H1 (cell line): ENCODE data around the gene GDF15. TPM values are rescaled to one million over a fixed set of nuclear protein-coding genes. Genes with fewer than 3 reads are reported as not detected.

ENCODE experiments used
- CBX8 ChIP-seq: fragments of 300-800, 300-1000 bp; sonication (generic); IDR thresholded peaks from 2 replicates; pipeline ENCODE4 v1.7.1; 2016; ENCODE audit warnings: low read depth, low read length, borderline replicate concordance
- CHD2 ChIP-seq: IDR thresholded peaks from 2 replicates; pipeline ENCODE4 v1.6.1; 2012; ENCODE audit warnings: low read length, improper control_type of control experiment
- GTF2F1 ChIP-seq: IDR thresholded peaks from 2 replicates; pipeline ENCODE4 v1.6.1; 2012; ENCODE audit warnings: low read depth, low read length, improper control_type of control experiment, borderline replicate concordance
- HDAC2 ChIP-seq, 2 experiments: fragments of 300-600 bp in 1 of 2; sonication (generic) in 1 of 2; IDR thresholded peaks; 2 replicates each; pipeline ENCODE4 v1.6.1; 2011 to 2012; ENCODE audit warnings: low read depth in 2 of 2, low read length in 2 of 2, mild to moderate bottlenecking in 2 of 2, moderate library complexity in 2 of 2, borderline replicate concordance in 1 of 2, inconsistent platforms in 1 of 2
- RXRA ChIP-seq: IDR thresholded peaks from 2 replicates; pipeline ENCODE4 v1.6.1; 2011; ENCODE audit warnings: low read depth, mild to moderate bottlenecking, low read length, moderate library complexity; ENCODE audit not compliant: insufficient read depth
- SIX5 ChIP-seq: IDR thresholded peaks from 2 replicates; pipeline ENCODE4 v1.6.1; 2011; ENCODE audit warnings: mild to moderate bottlenecking, low read depth, low read length
- TBP ChIP-seq: IDR thresholded peaks from 2 replicates; pipeline ENCODE4 v1.6.1; 2011; ENCODE audit warnings: low read depth, low read length, improper control_type of control experiment
- polyA plus RNA-seq, 7 experiments: library from polyadenylated mRNA; depleted of rRNA in 3 of 7; stranded (reverse) in 5 of 7; unstranded in 2 of 7; fragments of >200 nt in 5 of 7; fragments of 200-250 nt in 2 of 7; gene quantifications; 1 replicate in 5 of 7; 2 replicates in 1 of 7; 4 replicates in 1 of 7; pipeline versions ENCODE4 v1.2.1 to v1.2.3, GENCODE V29; 2011 to 2013; ENCODE audit warnings: missing spikeins in 2 of 7, mixed read lengths in 2 of 7
- total RNA-seq: library from RNA; stranded (reverse); fragmentation: NEBNext Ultra II Directional; extraction: Animal tissue kit (Norgen Biotek cat#: 25700); gene quantifications from 2 replicates; pipeline ENCODE4 v1.2.1, GENCODE V29; 2021

The GDF15 gene
- total and polyA plus RNA-seq, 2 of the 8 experiments (the other 6 are each of a cell fraction or from before 2014, with no cell fraction given), result 4.1 to 8.5 TPM

- TF ChIP-seq RXRA (no peak), CHD2 (no peak), SIX5 (no peak), CBX8 (no peak), HDAC2 (IDR thresholded peaks at IDR 0.05; ENCODE audit: borderline replicate concordance in 1 of 2, low read depth in 2 of 2, low read length in 2 of 2) (no peak), TBP (no peak), GTF2F1 (no peak)
Measured at GRCh38 chr19:18414504-18415177, 28.7 kb downstream of the GDF15 start (continued).
